Keratinocyte (primary cell): ENCODE results near the gene ALDH1A3.

Experiments
- EZH2 ChIP-seq: IDR thresholded peaks from one replicate; pipeline ENCODE4 v1.6.1; 2012; ENCODE audit warnings: inconsistent platforms, mild to moderate bottlenecking, low read length, moderate library complexity
- TF ChIP-seq, protein P1 (sequence below), 3 experiments: IDR thresholded peaks in 1 of 3; conservative IDR thresholded peaks in 1 of 3; optimal IDR thresholded peaks in 1 of 3; 2 replicates in 2 of 3; 3 replicates in 1 of 3; pipeline versions ENCODE3 to v1.5.1; 2011; ENCODE audit warnings: low read length in 3 of 3, mild to moderate bottlenecking in 3 of 3, moderate library complexity in 2 of 3, control low read depth in 1 of 3, inconsistent platforms in 1 of 3; ENCODE audit not compliant: insufficient read depth in 2 of 3; ENCODE audit errors: extremely low read depth in 1 of 3

DNA sequence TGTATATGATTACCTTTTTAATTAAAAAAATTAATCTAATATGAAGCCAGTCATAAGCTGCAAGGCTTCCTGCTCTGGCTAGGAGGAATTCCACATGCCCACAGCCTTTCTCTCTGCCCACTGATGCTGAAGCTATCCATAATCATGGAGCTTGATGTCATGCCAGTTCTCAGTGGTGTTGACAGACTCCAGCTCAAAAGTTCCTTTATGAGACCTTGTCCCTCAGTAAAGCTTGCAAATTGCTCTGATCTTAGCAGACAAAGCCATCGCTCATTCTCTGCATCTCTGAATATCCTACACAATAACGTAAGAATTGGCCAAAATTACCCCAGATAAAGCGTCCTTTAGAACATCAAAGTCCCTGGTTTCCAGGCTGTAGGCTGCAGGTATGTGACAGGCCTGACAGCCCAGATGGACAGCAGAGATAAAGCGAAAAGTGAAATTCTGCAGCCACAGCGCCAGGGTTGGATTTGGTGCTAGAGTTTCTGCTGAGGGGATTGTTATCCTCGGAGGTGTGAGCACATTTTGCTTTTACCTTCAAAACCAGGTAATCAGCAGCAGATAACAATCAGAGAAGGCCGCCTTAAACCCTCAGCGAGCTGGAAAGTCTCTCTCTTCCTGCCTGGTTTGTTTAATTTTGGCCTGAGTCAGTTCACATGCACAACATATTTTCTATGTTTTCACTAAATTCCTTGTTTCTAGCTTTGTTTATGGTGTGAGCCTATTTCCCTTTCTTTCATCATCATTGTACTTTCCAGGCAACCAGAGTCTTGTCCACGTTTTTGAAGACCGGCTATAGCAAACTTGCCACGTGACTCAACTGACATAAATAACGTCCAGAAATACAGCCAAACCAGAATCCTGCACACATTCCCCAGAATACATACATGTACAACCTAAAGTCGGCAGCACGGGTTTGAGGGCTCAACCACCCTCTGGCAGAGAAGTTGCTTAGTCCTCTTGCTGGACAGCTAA lies 36.6 kb upstream of the ALDH1A3 start:
- TF ChIP-seq, protein P1, sequence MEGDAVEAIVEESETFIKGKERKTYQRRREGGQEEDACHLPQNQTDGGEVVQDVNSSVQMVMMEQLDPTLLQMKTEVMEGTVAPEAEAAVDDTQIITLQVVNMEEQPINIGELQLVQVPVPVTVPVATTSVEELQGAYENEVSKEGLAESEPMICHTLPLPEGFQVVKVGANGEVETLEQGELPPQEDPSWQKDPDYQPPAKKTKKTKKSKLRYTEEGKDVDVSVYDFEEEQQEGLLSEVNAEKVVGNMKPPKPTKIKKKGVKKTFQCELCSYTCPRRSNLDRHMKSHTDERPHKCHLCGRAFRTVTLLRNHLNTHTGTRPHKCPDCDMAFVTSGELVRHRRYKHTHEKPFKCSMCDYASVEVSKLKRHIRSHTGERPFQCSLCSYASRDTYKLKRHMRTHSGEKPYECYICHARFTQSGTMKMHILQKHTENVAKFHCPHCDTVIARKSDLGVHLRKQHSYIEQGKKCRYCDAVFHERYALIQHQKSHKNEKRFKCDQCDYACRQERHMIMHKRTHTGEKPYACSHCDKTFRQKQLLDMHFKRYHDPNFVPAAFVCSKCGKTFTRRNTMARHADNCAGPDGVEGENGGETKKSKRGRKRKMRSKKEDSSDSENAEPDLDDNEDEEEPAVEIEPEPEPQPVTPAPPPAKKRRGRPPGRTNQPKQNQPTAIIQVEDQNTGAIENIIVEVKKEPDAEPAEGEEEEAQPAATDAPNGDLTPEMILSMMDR (optimal IDR thresholded peaks at IDR 0.05 in 1 of 3, IDR thresholded peaks at IDR 0.05 in 1 of 3, conservative IDR thresholded peaks at IDR 0.05 in 1 of 3; ENCODE audit: extremely low read depth in 1 of 3, insufficient read depth in 2 of 3, low read length in 3 of 3) = no peak
- TF ChIP-seq EZH2 = no peak
